ENCODE results near the gene NR5A2.

Gene NR5A2

GRCh38 chr1:199995096-199995685 is 32.3 kb upstream of the NR5A2 start:
- no peak overlapping the region for H3K4me3 ChIP-seq (replicated peaks in 1 of 2; ENCODE audit: low read depth in 2 of 2, low read length in 2 of 2)
- no peak for DNase-seq (ENCODE audit: low read depth in 2 of 2)
- no peak for TF ChIP-seq CTCF (IDR thresholded peaks at IDR 0.05; ENCODE audit: low read depth, low read length)

GRCh38 chr1:200005165-200005564 is 22.3 kb upstream of the NR5A2 start:
- no peak for DNase-seq (ENCODE audit: low read depth in 2 of 2)
- no peak for TF ChIP-seq CTCF (IDR thresholded peaks at IDR 0.05; ENCODE audit: low read depth, low read length)
- no peak overlapping the region for H3K4me3 ChIP-seq (replicated peaks in 1 of 2; ENCODE audit: low read depth in 2 of 2, low read length in 2 of 2)

- no peak for DNase-seq (ENCODE audit: low read depth in 2 of 2)
- no peak for TF ChIP-seq CTCF (IDR thresholded peaks at IDR 0.05; ENCODE audit: low read depth, low read length)
- no peak overlapping the region for H3K4me3 ChIP-seq (replicated peaks in 1 of 2; ENCODE audit: low read depth in 2 of 2, low read length in 2 of 2)
These were observed 20.8 kb upstream of the NR5A2 start for GRCh38 chr1:200006711-200007110.

GRCh38 chr1:200015811-200016210 is 11.7 kb upstream of the NR5A2 start:
- no peak overlapping the region for H3K4me3 ChIP-seq (replicated peaks in 1 of 2; ENCODE audit: low read depth in 2 of 2, low read length in 2 of 2)
- no peak for DNase-seq (ENCODE audit: low read depth in 2 of 2)
- no peak for TF ChIP-seq CTCF (IDR thresholded peaks at IDR 0.05; ENCODE audit: low read depth, low read length)

- H3K4me3 ChIP-seq (replicated peaks in 1 of 2; ENCODE audit: low read depth in 2 of 2, low read length in 2 of 2) = no peak overlapping the region
- no peak for DNase-seq (ENCODE audit: low read depth in 2 of 2)
- no peak for TF ChIP-seq CTCF (IDR thresholded peaks at IDR 0.05; ENCODE audit: low read depth, low read length)
These were observed 5.8 kb upstream of the NR5A2 start for GRCh38 chr1:200021577-200022238.

- no peak overlapping the region for H3K4me3 ChIP-seq (replicated peaks in 1 of 2; ENCODE audit: low read depth in 2 of 2, low read length in 2 of 2)
- no peak for TF ChIP-seq CTCF (IDR thresholded peaks at IDR 0.05; ENCODE audit: low read depth, low read length)
- no peak for DNase-seq (ENCODE audit: low read depth in 2 of 2)
These were observed 5.2 kb upstream of the NR5A2 start for GRCh38 chr1:200022239-200022804.

Data from cardiac fibroblast (primary cell).